HepG2 (cell line): ENCODE measurements around the gene TEX30. TPM values are rescaled to one million over a fixed set of nuclear protein-coding genes. Genes with fewer than 3 reads are reported as not detected.

Experiments
- BORCS8-MEF2B ChIP-seq: sonication (generic); formaldehyde crosslinking; IDR thresholded peaks from 2 replicates; pipeline ENCODE4 v1.8.0; 2022; ENCODE audit warnings: mild to moderate bottlenecking, missing genetic modification reagents
- CBFB ChIP-seq: sonication (generic); formaldehyde crosslinking; IDR thresholded peaks from 2 replicates; pipeline ENCODE4 v1.4.0; 2020; ENCODE audit warnings: missing genetic modification reagents
- DMAP1 ChIP-seq: IDR thresholded peaks from 2 replicates; pipeline ENCODE4 v1.6.1; 2016
- JUN ChIP-seq: sonication (generic); formaldehyde crosslinking; IDR thresholded peaks from 2 replicates; pipeline ENCODE4 v1.4.0; 2020; ENCODE audit warnings: mild to moderate bottlenecking, missing genetic modification reagents
- JUNB ChIP-seq: sonication (generic); formaldehyde crosslinking; IDR thresholded peaks from 2 replicates; pipeline ENCODE4 v1.8.0; 2022; ENCODE audit warnings: missing genetic modification reagents, mild to moderate bottlenecking, borderline replicate concordance
- NRL ChIP-seq: sonication (generic); formaldehyde crosslinking; IDR thresholded peaks from 2 replicates; pipeline ENCODE4 v1.5.0; 2020; ENCODE audit warnings: missing genetic modification reagents, mild to moderate bottlenecking, moderate library complexity, borderline replicate concordance
- ZNF343 ChIP-seq: sonication (generic); formaldehyde crosslinking; IDR thresholded peaks from 2 replicates; pipeline ENCODE4 v1.4.0; 2020; ENCODE audit warnings: mild to moderate bottlenecking, missing genetic modification reagents
- ZNF547 ChIP-seq: sonication (generic); formaldehyde crosslinking; IDR thresholded peaks from 2 replicates; pipeline ENCODE4 v1.5.1; 2020; ENCODE audit warnings: mild to moderate bottlenecking, missing genetic modification reagents
- polyA plus RNA-seq, 8 experiments: library from polyadenylated mRNA; depleted of rRNA in 3 of 8; stranded (reverse) in 7 of 8; unstranded in 1 of 8; fragments of >200 nt; fragmentation: Illumina TruSeq in 4 of 8; extraction: Trizol in 4 of 8; gene quantifications; 2 replicates each; pipeline versions ENCODE4 v1.2.1 to v1.2.3, GENCODE V29; 2011 to 2016; ENCODE audit warnings: low read depth in 4 of 8, missing spikeins in 1 of 8, mixed read lengths in 1 of 8; ENCODE audit not compliant: insufficient read depth in 1 of 8
- total RNA-seq, 5 experiments: library from RNA; depleted of rRNA; stranded (reverse); fragments of >200 nt; fragmentation: Illumina TruSeq; extraction: Trizol; gene quantifications; 2 replicates each; pipeline ENCODE4 v1.2.3, GENCODE V29; 2016; ENCODE audit warnings: low read depth in 1 of 5
- TF ChIP-seq, protein P1 (sequence below): sonication (generic); formaldehyde crosslinking; conservative IDR thresholded peaks from 2 replicates; pipeline ENCODE4 v1.8.0; 2022; ENCODE audit warnings: missing genetic modification reagents
- TF ChIP-seq, protein P2 (sequence below): sonication (generic); formaldehyde crosslinking; IDR thresholded peaks from 2 replicates; pipeline ENCODE4 v1.4.0; 2020; ENCODE audit warnings: missing genetic modification reagents
- TF ChIP-seq, protein P3 (sequence below): sonication (generic); formaldehyde crosslinking; IDR thresholded peaks from 2 replicates; pipeline ENCODE4 v1.4.0; 2020; ENCODE audit warnings: missing genetic modification reagents, borderline replicate concordance
- TF ChIP-seq, protein P4 (sequence below): sonication (generic); formaldehyde crosslinking; conservative IDR thresholded peaks from 2 replicates; pipeline ENCODE4 v1.4.0; 2020; ENCODE audit warnings: missing genetic modification reagents
- TF ChIP-seq, protein P5 (sequence below): sonication (generic); formaldehyde crosslinking; conservative IDR thresholded peaks from 2 replicates; pipeline ENCODE4 v1.4.0; 2020; ENCODE audit warnings: missing genetic modification reagents
- TF ChIP-seq, protein P6 (sequence below): sonication (generic); formaldehyde crosslinking; IDR thresholded peaks from 2 replicates; pipeline ENCODE4 v1.5.0; 2020; ENCODE audit warnings: missing genetic modification reagents, mild to moderate bottlenecking, borderline replicate concordance

TEX30 gene
- total and polyA plus RNA-seq, 2 of the 13 experiments (the other 11 are each of a cell fraction or from before 2014, with no cell fraction given): 0.60 to 1.2 TPM

DNA sequence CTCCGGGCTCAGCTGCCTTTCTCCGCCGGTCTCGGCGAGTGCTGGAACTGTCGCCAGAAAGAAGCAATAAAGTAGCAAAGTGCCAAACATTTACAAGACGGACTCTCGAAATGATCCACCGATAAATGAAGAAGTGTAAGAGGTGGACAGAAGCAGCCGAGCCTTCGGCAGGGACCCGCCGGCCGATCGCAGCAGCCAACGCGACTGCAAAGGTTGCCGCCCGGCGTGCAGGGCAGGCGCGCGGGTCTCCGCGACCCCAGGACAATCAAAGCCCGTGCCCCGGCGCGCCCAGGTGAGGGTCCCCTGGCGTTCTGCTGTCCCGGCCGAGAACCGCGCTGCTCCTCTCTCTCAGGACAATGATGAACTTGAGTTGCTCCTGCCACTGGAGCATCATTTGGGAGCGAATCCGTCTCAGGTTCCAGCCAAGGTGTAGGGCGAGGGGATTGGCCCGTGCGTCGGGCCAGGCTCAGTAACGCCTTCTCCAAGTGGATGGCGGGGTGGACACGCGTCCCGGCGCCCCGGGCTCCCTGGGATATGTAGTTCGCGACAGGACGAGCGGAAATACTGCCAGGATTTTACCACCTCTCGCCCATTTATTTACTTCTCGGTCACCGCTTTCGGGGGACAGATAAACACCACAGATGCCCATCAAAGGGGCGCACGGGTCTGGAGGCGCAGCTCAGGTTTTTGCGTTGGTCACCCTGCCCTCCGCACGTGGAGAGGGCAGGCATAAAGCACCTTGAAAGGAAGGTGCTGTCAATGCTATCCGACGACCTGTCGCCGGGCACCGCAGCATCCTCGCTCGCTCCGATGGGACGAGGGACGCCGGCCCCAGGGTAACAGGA is 25.2 kb upstream of the TEX30 start, which contains the start of the genes BIVM and POGLUT2 (continued):
- TF ChIP-seq, protein P1, sequence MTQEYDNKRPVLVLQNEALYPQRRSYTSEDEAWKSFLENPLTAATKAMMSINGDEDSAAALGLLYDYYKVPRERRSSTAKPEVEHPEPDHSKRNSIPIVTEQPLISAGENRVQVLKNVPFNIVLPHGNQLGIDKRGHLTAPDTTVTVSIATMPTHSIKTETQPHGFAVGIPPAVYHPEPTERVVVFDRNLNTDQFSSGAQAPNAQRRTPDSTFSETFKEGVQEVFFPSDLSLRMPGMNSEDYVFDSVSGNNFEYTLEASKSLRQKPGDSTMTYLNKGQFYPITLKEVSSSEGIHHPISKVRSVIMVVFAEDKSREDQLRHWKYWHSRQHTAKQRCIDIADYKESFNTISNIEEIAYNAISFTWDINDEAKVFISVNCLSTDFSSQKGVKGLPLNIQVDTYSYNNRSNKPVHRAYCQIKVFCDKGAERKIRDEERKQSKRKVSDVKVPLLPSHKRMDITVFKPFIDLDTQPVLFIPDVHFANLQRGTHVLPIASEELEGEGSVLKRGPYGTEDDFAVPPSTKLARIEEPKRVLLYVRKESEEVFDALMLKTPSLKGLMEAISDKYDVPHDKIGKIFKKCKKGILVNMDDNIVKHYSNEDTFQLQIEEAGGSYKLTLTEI: no peak
- TF ChIP-seq, protein P2, sequence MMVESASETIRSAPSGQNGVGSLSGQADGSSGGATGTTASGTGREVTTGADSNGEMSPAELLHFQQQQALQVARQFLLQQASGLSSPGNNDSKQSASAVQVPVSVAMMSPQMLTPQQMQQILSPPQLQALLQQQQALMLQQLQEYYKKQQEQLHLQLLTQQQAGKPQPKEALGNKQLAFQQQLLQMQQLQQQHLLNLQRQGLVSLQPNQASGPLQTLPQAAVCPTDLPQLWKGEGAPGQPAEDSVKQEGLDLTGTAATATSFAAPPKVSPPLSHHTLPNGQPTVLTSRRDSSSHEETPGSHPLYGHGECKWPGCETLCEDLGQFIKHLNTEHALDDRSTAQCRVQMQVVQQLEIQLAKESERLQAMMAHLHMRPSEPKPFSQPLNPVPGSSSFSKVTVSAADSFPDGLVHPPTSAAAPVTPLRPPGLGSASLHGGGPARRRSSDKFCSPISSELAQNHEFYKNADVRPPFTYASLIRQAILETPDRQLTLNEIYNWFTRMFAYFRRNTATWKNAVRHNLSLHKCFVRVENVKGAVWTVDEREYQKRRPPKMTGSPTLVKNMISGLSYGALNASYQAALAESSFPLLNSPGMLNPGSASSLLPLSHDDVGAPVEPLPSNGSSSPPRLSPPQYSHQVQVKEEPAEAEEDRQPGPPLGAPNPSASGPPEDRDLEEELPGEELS (CRISPR knock-in tag): 0 out of 2 replicates have a peak, but pooled peaks have one; percentile 32
- TF ChIP-seq CBFB (no peak), ZNF343 (CRISPR knock-in tag) (no peak), BORCS8-MEF2B (CRISPR knock-in tag) (0 out of 2 replicates have a peak, but pooled peaks have one; percentile 25), NRL (CRISPR knock-in tag) (peak; percentile 72), JUN (CRISPR knock-in tag) (0 out of 2 replicates have a peak, but pooled peaks have one; percentile 47), JUNB (no peak), ZNF547 (CRISPR knock-in tag) (no peak), DMAP1 (CRISPR knock-in tag) (peak; percentile 16; the same call in 1 of the 2 replicates)
- TF ChIP-seq, protein P3, sequence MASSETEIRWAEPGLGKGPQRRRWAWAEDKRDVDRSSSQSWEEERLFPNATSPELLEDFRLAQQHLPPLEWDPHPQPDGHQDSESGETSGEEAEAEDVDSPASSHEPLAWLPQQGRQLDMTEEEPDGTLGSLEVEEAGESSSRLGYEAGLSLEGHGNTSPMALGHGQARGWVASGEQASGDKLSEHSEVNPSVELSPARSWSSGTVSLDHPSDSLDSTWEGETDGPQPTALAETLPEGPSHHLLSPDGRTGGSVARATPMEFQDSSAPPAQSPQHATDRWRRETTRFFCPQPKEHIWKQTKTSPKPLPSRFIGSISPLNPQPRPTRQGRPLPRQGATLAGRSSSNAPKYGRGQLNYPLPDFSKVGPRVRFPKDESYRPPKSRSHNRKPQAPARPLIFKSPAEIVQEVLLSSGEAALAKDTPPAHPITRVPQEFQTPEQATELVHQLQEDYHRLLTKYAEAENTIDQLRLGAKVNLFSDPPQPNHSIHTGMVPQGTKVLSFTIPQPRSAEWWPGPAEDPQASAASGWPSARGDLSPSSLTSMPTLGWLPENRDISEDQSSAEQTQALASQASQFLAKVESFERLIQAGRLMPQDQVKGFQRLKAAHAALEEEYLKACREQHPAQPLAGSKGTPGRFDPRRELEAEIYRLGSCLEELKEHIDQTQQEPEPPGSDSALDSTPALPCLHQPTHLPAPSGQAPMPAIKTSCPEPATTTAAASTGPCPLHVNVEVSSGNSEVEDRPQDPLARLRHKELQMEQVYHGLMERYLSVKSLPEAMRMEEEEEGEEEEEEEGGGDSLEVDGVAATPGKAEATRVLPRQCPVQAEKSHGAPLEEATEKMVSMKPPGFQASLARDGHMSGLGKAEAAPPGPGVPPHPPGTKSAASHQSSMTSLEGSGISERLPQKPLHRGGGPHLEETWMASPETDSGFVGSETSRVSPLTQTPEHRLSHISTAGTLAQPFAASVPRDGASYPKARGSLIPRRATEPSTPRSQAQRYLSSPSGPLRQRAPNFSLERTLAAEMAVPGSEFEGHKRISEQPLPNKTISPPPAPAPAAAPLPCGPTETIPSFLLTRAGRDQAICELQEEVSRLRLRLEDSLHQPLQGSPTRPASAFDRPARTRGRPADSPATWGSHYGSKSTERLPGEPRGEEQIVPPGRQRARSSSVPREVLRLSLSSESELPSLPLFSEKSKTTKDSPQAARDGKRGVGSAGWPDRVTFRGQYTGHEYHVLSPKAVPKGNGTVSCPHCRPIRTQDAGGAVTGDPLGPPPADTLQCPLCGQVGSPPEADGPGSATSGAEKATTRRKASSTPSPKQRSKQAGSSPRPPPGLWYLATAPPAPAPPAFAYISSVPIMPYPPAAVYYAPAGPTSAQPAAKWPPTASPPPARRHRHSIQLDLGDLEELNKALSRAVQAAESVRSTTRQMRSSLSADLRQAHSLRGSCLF (CRISPR knock-in tag): no peak
- TF ChIP-seq, protein P4, sequence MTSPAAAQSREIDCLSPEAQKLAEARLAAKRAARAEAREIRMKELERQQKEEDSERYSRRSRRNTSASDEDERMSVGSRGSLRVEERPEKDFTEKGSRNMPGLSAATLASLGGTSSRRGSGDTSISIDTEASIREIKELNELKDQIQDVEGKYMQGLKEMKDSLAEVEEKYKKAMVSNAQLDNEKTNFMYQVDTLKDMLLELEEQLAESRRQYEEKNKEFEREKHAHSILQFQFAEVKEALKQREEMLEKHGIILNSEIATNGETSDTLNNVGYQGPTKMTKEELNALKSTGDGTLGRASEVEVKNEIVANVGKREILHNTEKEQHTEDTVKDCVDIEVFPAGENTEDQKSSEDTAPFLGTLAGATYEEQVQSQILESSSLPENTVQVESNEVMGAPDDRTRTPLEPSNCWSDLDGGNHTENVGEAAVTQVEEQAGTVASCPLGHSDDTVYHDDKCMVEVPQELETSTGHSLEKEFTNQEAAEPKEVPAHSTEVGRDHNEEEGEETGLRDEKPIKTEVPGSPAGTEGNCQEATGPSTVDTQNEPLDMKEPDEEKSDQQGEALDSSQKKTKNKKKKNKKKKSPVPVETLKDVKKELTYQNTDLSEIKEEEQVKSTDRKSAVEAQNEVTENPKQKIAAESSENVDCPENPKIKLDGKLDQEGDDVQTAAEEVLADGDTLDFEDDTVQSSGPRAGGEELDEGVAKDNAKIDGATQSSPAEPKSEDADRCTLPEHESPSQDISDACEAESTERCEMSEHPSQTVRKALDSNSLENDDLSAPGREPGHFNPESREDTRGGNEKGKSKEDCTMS (CRISPR knock-in tag): no peak
- TF ChIP-seq, protein P5, sequence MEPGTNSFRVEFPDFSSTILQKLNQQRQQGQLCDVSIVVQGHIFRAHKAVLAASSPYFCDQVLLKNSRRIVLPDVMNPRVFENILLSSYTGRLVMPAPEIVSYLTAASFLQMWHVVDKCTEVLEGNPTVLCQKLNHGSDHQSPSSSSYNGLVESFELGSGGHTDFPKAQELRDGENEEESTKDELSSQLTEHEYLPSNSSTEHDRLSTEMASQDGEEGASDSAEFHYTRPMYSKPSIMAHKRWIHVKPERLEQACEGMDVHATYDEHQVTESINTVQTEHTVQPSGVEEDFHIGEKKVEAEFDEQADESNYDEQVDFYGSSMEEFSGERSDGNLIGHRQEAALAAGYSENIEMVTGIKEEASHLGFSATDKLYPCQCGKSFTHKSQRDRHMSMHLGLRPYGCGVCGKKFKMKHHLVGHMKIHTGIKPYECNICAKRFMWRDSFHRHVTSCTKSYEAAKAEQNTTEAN (CRISPR knock-in tag): no peak
- TF ChIP-seq, protein P6, sequence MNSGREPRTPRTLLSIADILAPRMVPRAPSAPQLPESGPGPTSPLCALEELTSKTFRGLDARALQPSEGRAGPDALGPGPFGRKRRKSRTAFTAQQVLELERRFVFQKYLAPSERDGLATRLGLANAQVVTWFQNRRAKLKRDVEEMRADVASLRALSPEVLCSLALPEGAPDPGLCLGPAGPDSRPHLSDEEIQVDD (CRISPR knock-in tag): no peak
